ENCODE results near the gene FHAD1.

DNA sequence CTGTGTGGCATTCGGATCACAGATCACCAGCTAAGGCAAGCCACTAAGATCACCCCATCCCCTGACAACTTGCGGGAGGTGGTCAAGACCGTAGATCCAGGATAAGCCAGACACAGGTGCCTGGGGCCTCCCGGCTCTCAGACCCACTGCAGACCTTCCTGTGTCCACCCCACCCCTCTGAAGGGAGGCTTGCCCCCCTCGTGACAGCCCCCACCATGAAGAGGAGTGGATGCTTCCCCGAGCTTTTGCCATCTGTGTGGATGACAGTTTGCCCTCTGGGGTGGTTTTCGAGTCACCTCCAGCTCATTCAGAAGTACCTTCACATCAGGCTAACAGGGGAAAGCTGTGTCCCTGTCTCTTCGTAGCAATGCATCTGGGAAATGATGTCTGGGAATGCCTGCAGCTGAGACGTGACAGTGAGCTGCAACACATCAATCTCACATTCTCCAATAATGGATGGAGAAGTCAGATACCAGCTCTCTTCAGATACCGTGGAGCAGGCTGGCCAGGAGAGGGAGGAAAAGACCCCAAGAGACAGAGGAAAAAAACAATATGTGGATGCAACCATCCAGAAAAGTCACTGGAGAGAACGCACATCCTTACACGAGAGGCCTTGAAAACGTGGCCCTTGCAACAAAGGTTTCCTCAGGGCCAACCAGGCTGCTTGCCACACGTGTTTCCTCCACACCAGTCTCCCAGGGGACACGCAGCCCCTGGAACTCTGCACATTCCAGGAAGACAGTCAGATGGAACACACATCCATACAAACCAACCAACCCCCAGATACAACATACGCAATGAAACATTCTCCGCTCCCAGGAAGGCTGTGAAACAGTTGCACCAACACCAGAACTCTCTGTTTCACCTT lies 20.4 kb upstream of the FHAD1 start:
- TF ChIP-seq ATF3 (IDR thresholded peaks at IDR 0.05) (no peak), CTCF (IDR thresholded peaks at IDR 0.05; ENCODE audit: low read depth, low read length, missing input control) (no peak), JUND (IDR thresholded peaks at IDR 0.05) (no peak), MAX (IDR thresholded peaks at IDR 0.05) (no peak), RAD21 (IDR thresholded peaks at IDR 0.05) (no peak), TAF1 (conservative IDR thresholded peaks at IDR 0.05) (no peak), YY1 (IDR thresholded peaks at IDR 0.05) (no peak), SP1 (IDR thresholded peaks at IDR 0.05) (no peak), GABPA (IDR thresholded peaks at IDR 0.05 in 1 of 2, conservative IDR thresholded peaks at IDR 0.05 in 1 of 2) (no peak), EGR1 (IDR thresholded peaks at IDR 0.05; ENCODE audit: low read depth in 2 of 2) (no peak)
- TF ChIP-seq, protein P1, sequence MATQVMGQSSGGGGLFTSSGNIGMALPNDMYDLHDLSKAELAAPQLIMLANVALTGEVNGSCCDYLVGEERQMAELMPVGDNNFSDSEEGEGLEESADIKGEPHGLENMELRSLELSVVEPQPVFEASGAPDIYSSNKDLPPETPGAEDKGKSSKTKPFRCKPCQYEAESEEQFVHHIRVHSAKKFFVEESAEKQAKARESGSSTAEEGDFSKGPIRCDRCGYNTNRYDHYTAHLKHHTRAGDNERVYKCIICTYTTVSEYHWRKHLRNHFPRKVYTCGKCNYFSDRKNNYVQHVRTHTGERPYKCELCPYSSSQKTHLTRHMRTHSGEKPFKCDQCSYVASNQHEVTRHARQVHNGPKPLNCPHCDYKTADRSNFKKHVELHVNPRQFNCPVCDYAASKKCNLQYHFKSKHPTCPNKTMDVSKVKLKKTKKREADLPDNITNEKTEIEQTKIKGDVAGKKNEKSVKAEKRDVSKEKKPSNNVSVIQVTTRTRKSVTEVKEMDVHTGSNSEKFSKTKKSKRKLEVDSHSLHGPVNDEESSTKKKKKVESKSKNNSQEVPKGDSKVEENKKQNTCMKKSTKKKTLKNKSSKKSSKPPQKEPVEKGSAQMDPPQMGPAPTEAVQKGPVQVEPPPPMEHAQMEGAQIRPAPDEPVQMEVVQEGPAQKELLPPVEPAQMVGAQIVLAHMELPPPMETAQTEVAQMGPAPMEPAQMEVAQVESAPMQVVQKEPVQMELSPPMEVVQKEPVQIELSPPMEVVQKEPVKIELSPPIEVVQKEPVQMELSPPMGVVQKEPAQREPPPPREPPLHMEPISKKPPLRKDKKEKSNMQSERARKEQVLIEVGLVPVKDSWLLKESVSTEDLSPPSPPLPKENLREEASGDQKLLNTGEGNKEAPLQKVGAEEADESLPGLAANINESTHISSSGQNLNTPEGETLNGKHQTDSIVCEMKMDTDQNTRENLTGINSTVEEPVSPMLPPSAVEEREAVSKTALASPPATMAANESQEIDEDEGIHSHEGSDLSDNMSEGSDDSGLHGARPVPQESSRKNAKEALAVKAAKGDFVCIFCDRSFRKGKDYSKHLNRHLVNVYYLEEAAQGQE (IDR thresholded peaks at IDR 0.05): no peak
- TF ChIP-seq, protein P2, sequence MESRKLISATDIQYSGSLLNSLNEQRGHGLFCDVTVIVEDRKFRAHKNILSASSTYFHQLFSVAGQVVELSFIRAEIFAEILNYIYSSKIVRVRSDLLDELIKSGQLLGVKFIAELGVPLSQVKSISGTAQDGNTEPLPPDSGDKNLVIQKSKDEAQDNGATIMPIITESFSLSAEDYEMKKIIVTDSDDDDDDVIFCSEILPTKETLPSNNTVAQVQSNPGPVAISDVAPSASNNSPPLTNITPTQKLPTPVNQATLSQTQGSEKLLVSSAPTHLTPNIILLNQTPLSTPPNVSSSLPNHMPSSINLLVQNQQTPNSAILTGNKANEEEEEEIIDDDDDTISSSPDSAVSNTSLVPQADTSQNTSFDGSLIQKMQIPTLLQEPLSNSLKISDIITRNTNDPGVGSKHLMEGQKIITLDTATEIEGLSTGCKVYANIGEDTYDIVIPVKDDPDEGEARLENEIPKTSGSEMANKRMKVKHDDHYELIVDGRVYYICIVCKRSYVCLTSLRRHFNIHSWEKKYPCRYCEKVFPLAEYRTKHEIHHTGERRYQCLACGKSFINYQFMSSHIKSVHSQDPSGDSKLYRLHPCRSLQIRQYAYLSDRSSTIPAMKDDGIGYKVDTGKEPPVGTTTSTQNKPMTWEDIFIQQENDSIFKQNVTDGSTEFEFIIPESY (IDR thresholded peaks at IDR 0.05): no peak

All from liver (tissue), 3 donors.